IMR-90 (cell line): Measurements from ENCODE around the gene NYAP1. TPM values are rescaled to one million over a fixed set of nuclear protein-coding genes. Genes with fewer than 3 reads are reported as not detected.

ENCODE experiments used
- ATAC-seq: fragments of 200-7000 bp; cut with Tn5 transposase; 2 replicates; pipeline ENCODE4 v1.9.1; 2020; ENCODE audit warnings: low read depth, mild to moderate bottlenecking, moderate library complexity
- BruUV-seq: library from RNA; stranded (reverse); fragments of 400-500 nt; replicated peaks from 2 replicates; lab custom pipeline; 2021; lab: Mats Ljungman, UMichigan
- CTCF ChIA-PET: fragments of 300-600 bp; formaldehyde crosslinking; extraction: SDS; loops from one replicate; lab custom pipeline; 2021; ENCODE audit warnings: antibody characterized with exemption; lab: Yijun Ruan, JAX
- POLR2A ChIA-PET: fragments of 300-600 bp; sonication (Branson Sonifier 250); formaldehyde crosslinking; loops from one replicate; lab custom pipeline; 2022; ENCODE audit warnings: antibody characterized with exemption; ENCODE audit not compliant: unreplicated experiment; lab: Charles Lee
- DNase-seq: peaks from one replicate; pipeline ENCODE4 v3.0.0; 2013
- H2AFZ ChIP-seq: replicated peaks from 2 replicates; pipeline ENCODE3; 2013; ENCODE audit warnings: low read length, mild to moderate bottlenecking; ENCODE audit not compliant: poor library complexity
- H2AK5ac ChIP-seq: 2 replicates; pipeline ENCODE4 v1.6.1; 2013; ENCODE audit warnings: low read depth, low read length, inconsistent platforms
- H2AK9ac ChIP-seq: replicated peaks from 2 replicates; pipeline ENCODE3; 2013; ENCODE audit warnings: mild to moderate bottlenecking, low read depth, low read length, moderate library complexity; ENCODE audit not compliant: poor library complexity
- H2BK120ac ChIP-seq: 2 replicates; pipeline ENCODE4 v1.6.1; 2013; ENCODE audit warnings: low read depth, low read length, inconsistent platforms
- H2BK15ac ChIP-seq: 3 replicates; pipeline ENCODE4 v1.6.1; 2013; ENCODE audit warnings: low read depth, low read length, inconsistent platforms
- H2BK20ac ChIP-seq: 2 replicates; pipeline ENCODE4 v1.6.1; 2013; ENCODE audit warnings: low read depth, mild to moderate bottlenecking, inconsistent platforms, low read length, moderate library complexity
- H2BK5ac ChIP-seq: 2 replicates; pipeline ENCODE4 v1.6.1; 2013; ENCODE audit warnings: mild to moderate bottlenecking, low read depth, low read length, inconsistent platforms; ENCODE audit not compliant: poor library complexity, severe bottlenecking
- H3K14ac ChIP-seq: replicated peaks from 2 replicates; pipeline ENCODE4 v1.6.1; 2013; ENCODE audit warnings: low read depth, low read length, inconsistent platforms
- H3K18ac ChIP-seq: 2 replicates; pipeline ENCODE4 v1.6.1; 2013; ENCODE audit warnings: low read depth, low read length, control low read depth
- H3K23ac ChIP-seq: 2 replicates; pipeline ENCODE4 v1.6.1; 2013; ENCODE audit warnings: low read depth, low read length, inconsistent platforms
- H3K27ac ChIP-seq: 2 replicates; pipeline ENCODE4 v1.5.1; 2013; ENCODE audit warnings: mild to moderate bottlenecking, control low read depth, low read length; ENCODE audit not compliant: insufficient read depth
- H3K27me3 ChIP-seq: 2 replicates; pipeline ENCODE4 v1.6.1; 2013; ENCODE audit warnings: low read length; ENCODE audit not compliant: control insufficient read depth, insufficient read depth
- H3K36me3 ChIP-seq: 2 replicates; pipeline ENCODE4 v1.6.1; 2013; ENCODE audit warnings: low read length, mixed read lengths; ENCODE audit not compliant: control insufficient read depth, insufficient read depth
- H3K4ac ChIP-seq: 2 replicates; pipeline ENCODE4 v1.6.1; 2013; ENCODE audit warnings: low read depth, low read length, inconsistent platforms
- H3K4me1 ChIP-seq: 2 replicates; pipeline ENCODE4 v1.6.1; 2013; ENCODE audit warnings: low read length, mixed read lengths; ENCODE audit not compliant: control insufficient read depth, insufficient read depth
- H3K4me2 ChIP-seq: 2 replicates; pipeline ENCODE4 v1.6.1; 2013; ENCODE audit warnings: low read depth, mild to moderate bottlenecking, control low read depth, low read length, moderate library complexity
- H3K4me3 ChIP-seq: 2 replicates; pipeline ENCODE4 v1.5.1; 2013; ENCODE audit warnings: low read depth, mild to moderate bottlenecking, control low read depth, low read length, moderate library complexity; ENCODE audit not compliant: insufficient read depth
- H3K56ac ChIP-seq: 2 replicates; pipeline ENCODE4 v1.6.1; 2013; ENCODE audit warnings: low read length, inconsistent platforms; ENCODE audit not compliant: insufficient read depth; ENCODE audit errors: extremely low read depth
- H3K79me1 ChIP-seq, 2 experiments: 2 replicates each; pipeline ENCODE4 v1.6.1; 2013; ENCODE audit warnings: low read length in 2 of 2, inconsistent platforms in 1 of 2, low read depth in 1 of 2
- H3K9ac ChIP-seq: 2 replicates; pipeline ENCODE4 v1.6.1; 2013; ENCODE audit warnings: low read depth, low read length, control low read depth
- H3K9me1 ChIP-seq: 2 replicates; pipeline ENCODE4 v1.6.1; 2013; ENCODE audit warnings: low read length, inconsistent platforms; ENCODE audit not compliant: insufficient read depth
- H3K9me3 ChIP-seq: 2 replicates; pipeline ENCODE4 v1.6.1; 2013; ENCODE audit warnings: low read length; ENCODE audit not compliant: control insufficient read depth, insufficient read depth
- H4K20me1 ChIP-seq: 2 replicates; pipeline ENCODE4 v1.6.1; 2013; ENCODE audit warnings: low read length, inconsistent platforms; ENCODE audit not compliant: insufficient read depth
- H4K5ac ChIP-seq: 2 replicates; pipeline ENCODE4 v1.6.1; 2013; ENCODE audit warnings: mild to moderate bottlenecking, low read depth, low read length, control low read depth
- H4K8ac ChIP-seq, 2 experiments: 2 replicates each; pipeline ENCODE4 v1.6.1; 2013; ENCODE audit warnings: low read depth in 2 of 2, low read length in 2 of 2, control low read depth in 1 of 2, inconsistent platforms in 1 of 2
- H4K91ac ChIP-seq: 2 replicates; pipeline ENCODE4 v1.6.1; 2013; ENCODE audit warnings: low read depth, low read length, inconsistent platforms; ENCODE audit not compliant: insufficient read depth
- BHLHE40 ChIP-seq: fragments of 150-350 bp; IDR thresholded peaks from 2 replicates; pipeline ENCODE4 v1.6.1; 2016; ENCODE audit warnings: mild to moderate bottlenecking, low read depth, low read length
- CEBPB ChIP-seq: IDR thresholded peaks from 2 replicates; pipeline ENCODE4 v1.6.1; 2012; ENCODE audit warnings: low read depth, low read length, improper control_type of control experiment
- CHD1 ChIP-seq: IDR thresholded peaks from 2 replicates; pipeline ENCODE4 v1.6.1; 2012; ENCODE audit warnings: low read depth, low read length, improper control_type of control experiment
- FOS ChIP-seq: fragments of 150-350 bp; IDR thresholded peaks from 2 replicates; pipeline ENCODE4 v1.6.1; 2016; ENCODE audit warnings: low read depth, low read length
- MAFK ChIP-seq: IDR thresholded peaks from 2 replicates; pipeline ENCODE4 v1.6.1; 2012; ENCODE audit warnings: low read depth, low read length, improper control_type of control experiment
- MAZ ChIP-seq: IDR thresholded peaks from 2 replicates; pipeline ENCODE4 v1.6.1; 2012; ENCODE audit warnings: low read depth, mild to moderate bottlenecking, low read length, improper control_type of control experiment, moderate library complexity, borderline replicate concordance
- MXI1 ChIP-seq: IDR thresholded peaks from 2 replicates; pipeline ENCODE4 v1.6.1; 2012; ENCODE audit warnings: low read depth, mild to moderate bottlenecking, low read length, moderate library complexity, borderline replicate concordance
- NFE2L2 ChIP-seq: fragments of 150-350 bp; IDR thresholded peaks from 2 replicates; pipeline ENCODE4 v1.6.1; 2016; ENCODE audit warnings: low read depth, mild to moderate bottlenecking, low read length
- POLR2A ChIP-seq: IDR thresholded peaks from 2 replicates; pipeline ENCODE4 v1.6.1; 2012; ENCODE audit warnings: mild to moderate bottlenecking, low read depth, low read length
- RAD21 ChIP-seq: IDR thresholded peaks from 2 replicates; pipeline ENCODE4 v1.6.1; 2012; ENCODE audit warnings: low read length, improper control_type of control experiment
- RCOR1 ChIP-seq: IDR thresholded peaks from 2 replicates; pipeline ENCODE4 v1.6.1; 2012; ENCODE audit warnings: mild to moderate bottlenecking, low read length, improper control_type of control experiment; ENCODE audit not compliant: insufficient replicate concordance
- RFX5 ChIP-seq: IDR thresholded peaks from 2 replicates; pipeline ENCODE4 v1.8.0; 2012; ENCODE audit warnings: low read depth, mild to moderate bottlenecking, low read length, moderate library complexity
- SMC3 ChIP-seq: fragments of 150-350 bp; IDR thresholded peaks from 2 replicates; pipeline ENCODE4 v1.6.1; 2016; ENCODE audit warnings: low read depth, mild to moderate bottlenecking, antibody characterized with exemption, low read length, moderate library complexity
- WGBS, 2 experiments: methylation state at CpG; one replicate each; pipeline versions ENCODE4 v1.1.5 to v1.1.7; 2013; ENCODE audit warnings: missing lambda C conversion rate in 2 of 2; ENCODE audit not compliant: insufficient read length in 1 of 2; ENCODE audit errors: extremely low coverage in 2 of 2; 5-methylcytosine and 5-hydroxymethylcytosine counted together
- dilution Hi-C: fragments of 300-500 bp; cut with HindIII; formaldehyde crosslinking; loops from one replicate; pipeline ENCODE4 v1.14.3; 2018; ENCODE audit warnings: low sequenced_read_pairs; ENCODE audit not compliant: unreplicated experiment
- in situ Hi-C: fragments of 300-500 bp; cut with MboI; formaldehyde crosslinking; loops from 3 replicates; pipeline ENCODE4 v1.14.3; 2019; ENCODE audit warnings: low sequenced_read_pairs, inconsistent platforms, mixed read lengths
- intact Hi-C: fragments of 100-400 bp; cut with micrococcal nuclease; formaldehyde crosslinking; loops from 2 replicates; pipeline ENCODE4 v1.10.0; 2022
- polyA plus RNA-seq, 3 experiments: library from polyadenylated mRNA; depleted of rRNA; stranded (reverse); fragments of >200 nt; gene quantifications; 2 replicates each; pipeline ENCODE4 v1.2.3, GENCODE V29; 2012; ENCODE audit warnings: low replicate concordance in 1 of 3
- total RNA-seq: library from RNA; depleted of rRNA; stranded (reverse); fragments of >200 nt; gene quantifications from 2 replicates; pipeline ENCODE4 v1.2.3, GENCODE V29; 2012
- TF ChIP-seq, protein P1 (sequence below): fragments of 150-350 bp; IDR thresholded peaks from 2 replicates; pipeline ENCODE4 v1.6.1; 2017; ENCODE audit warnings: mild to moderate bottlenecking, antibody characterized with exemption, low read length, low read depth
- TF ChIP-seq, protein P2 (sequence below): fragments of 150-350 bp; IDR thresholded peaks from 2 replicates; pipeline ENCODE4 v1.6.1; 2016; ENCODE audit warnings: low read depth, mild to moderate bottlenecking, low read length, moderate library complexity, borderline replicate concordance

The NYAP1 gene
- total and polyA plus RNA-seq, 2 of the 4 experiments (the other 2 are of a cell fraction): 0.18 to 1.3 TPM

DNA sequence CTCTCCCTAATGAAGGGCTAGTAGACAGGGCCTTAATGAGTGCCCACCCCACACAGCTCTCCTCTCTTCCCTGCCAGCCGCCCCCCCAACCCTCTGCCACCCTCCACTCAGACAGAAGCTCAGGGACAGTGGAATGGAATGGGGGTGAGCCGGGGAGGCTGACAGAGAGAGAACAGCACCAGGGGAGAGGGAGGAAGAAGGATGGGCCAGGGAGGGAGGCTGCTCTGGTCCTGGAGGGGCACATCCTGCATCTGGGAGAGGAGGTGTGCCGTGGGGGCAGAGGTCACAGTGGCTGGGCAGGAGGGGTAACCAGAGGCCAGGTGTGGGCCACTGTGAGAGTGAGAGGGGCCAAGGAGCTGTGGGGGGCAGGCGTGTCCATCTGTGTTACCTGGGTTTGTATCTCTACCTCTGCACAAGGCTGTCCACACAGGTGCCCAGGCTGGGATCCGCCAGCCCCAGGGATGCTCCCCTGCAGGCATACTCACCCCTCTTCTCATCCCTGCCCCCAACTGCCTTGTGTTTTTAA, 2.4 kb downstream of the NYAP1 start:
- Histone ChIP-seq H3K14ac (no peak overlapping the region), H4K8ac (no peak overlapping the region), H3K4me1 (peaks cover 5% of the 10 kb centered on the region), H2BK20ac (no peak overlapping the region), H3K4me3 (no peak overlapping the region), H2AK9ac (no peak overlapping the region), H3K27me3 (no peaks in the 10 kb centered on the region; the same call in 1 of the 2 replicates), H2BK120ac (no peak overlapping the region), H3K9ac (no peak overlapping the region), H3K4me2 (no peak overlapping the region), H3K36me3 (no peaks in the 10 kb centered on the region), H3K23ac (no peak overlapping the region), H2AK5ac (no peak overlapping the region), H3K27ac (no peak overlapping the region), H2BK15ac (no peak overlapping the region), H3K9me3 (no peaks in the 10 kb centered on the region), H2BK5ac (no peak overlapping the region), H3K9me1 (no peaks in the 10 kb centered on the region), H3K18ac (no peak overlapping the region), H4K20me1 (0 out of 2 replicates have a peak, but pooled peaks cover 3% of the 10 kb centered on the region), H3K79me1 (no peaks in the 10 kb centered on the region), H2AFZ (no peak overlapping the region), H3K56ac (no peak overlapping the region), H4K91ac (no peak overlapping the region), H3K4ac (no peak overlapping the region), H4K5ac (no peak overlapping the region)
- no TSS peak for BruUV-seq
- DNase-seq (no peak), ATAC-seq (no peak)
- intact Hi-C loops: no loop called here
- 83% methylated on average over 1 of the region's 5 CpGs; no CpG with 5 or more reads in 1 of the 2 experiments for WGBS, 2 experiments
- in situ Hi-C loops: no loop called here
- TF ChIP-seq, protein P1, sequence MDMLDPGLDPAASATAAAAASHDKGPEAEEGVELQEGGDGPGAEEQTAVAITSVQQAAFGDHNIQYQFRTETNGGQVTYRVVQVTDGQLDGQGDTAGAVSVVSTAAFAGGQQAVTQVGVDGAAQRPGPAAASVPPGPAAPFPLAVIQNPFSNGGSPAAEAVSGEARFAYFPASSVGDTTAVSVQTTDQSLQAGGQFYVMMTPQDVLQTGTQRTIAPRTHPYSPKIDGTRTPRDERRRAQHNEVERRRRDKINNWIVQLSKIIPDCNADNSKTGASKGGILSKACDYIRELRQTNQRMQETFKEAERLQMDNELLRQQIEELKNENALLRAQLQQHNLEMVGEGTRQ: no peak
- TF ChIP-seq MAZ (no peak), RFX5 (no peak), MAFK (no peak), MXI1 (no peak), RAD21 (no peak), BHLHE40 (no peak), SMC3 (no peak), CHD1 (no peak), RCOR1 (no peak), CEBPB (no peak), FOS (no peak), POLR2A (no peak), NFE2L2 (no peak)
- TF ChIP-seq, protein P2, sequence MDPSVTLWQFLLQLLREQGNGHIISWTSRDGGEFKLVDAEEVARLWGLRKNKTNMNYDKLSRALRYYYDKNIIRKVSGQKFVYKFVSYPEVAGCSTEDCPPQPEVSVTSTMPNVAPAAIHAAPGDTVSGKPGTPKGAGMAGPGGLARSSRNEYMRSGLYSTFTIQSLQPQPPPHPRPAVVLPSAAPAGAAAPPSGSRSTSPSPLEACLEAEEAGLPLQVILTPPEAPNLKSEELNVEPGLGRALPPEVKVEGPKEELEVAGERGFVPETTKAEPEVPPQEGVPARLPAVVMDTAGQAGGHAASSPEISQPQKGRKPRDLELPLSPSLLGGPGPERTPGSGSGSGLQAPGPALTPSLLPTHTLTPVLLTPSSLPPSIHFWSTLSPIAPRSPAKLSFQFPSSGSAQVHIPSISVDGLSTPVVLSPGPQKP: no peak
- ChIA-PET CTCF (interaction anchor here (0.5 kb wide), 1 partner anchor 56 kb away, joined by 3 read pairs; no protein-coding TSS in a partner anchor), POLR2A (no interaction called here)
- dilution Hi-C loops: no loop called here
